ENCODE results near the gene ZNF772. TPM values are rescaled to one million over a fixed set of nuclear protein-coding genes. Genes with fewer than 3 reads are reported as not detected.

The ZNF772 gene
- total RNA-seq, 4 donors from 2014 or later = 11.6 to 18.3 (median 12.2) TPM

GRCh38 chr19:57436417-57436816 lies 40.9 kb downstream of the ZNF772 start:
- DNase-seq (ENCODE audit: low spot score in 2 of 2) = no peak

GRCh38 chr19:57435062-57435978 lies 42.0 kb downstream of the ZNF772 start, which contains the start of gene ZNF749:
TSS of gene ZNF749 (plus strand) at chr19:57435325. CDS start at chr19:57435579, 254 bp downstream.
- peak within 1 kb of the TSS; percentile 77 for H3K4me3 ChIP-seq (ENCODE audit: low read depth, poor library complexity, severe bottlenecking)
- WGBS, 2 donors = 1% methylated on average over 57 to 60 of the region's 61 CpGs
- TF ChIP-seq POLR2A (IDR thresholded peaks at IDR 0.05) (no peak), CTCF (IDR thresholded peaks at IDR 0.05) (no peak)
- intact Hi-C loops (cut with DNase I; ENCODE audit: low total_unique reads) = no loop called here
- peak; percentile 100 for DNase-seq (ENCODE audit: low spot score in 2 of 2)

More at GRCh38 chr19:57436417-57436816, 40.9 kb downstream of the ZNF772 start:
- TF ChIP-seq POLR2A (IDR thresholded peaks at IDR 0.05) (no peak), CTCF (IDR thresholded peaks at IDR 0.05) (no peak)
- H3K4me3 ChIP-seq (ENCODE audit: low read depth, poor library complexity, severe bottlenecking) = no peak overlapping the region
- intact Hi-C loops (cut with DNase I; ENCODE audit: low total_unique reads) = no loop called here
- 68 to 73% methylated on average over 1 of the region's 1 CpG for WGBS, 2 donors

GRCh38 chr19:57434386-57435061 lies 42.8 kb downstream of the ZNF772 start:
- TF ChIP-seq POLR2A (IDR thresholded peaks at IDR 0.05) (no peak), CTCF (IDR thresholded peaks at IDR 0.05) (no peak)
- H3K4me3 ChIP-seq (ENCODE audit: low read depth, poor library complexity, severe bottlenecking) = peak overlapping the region; percentile 77
- no peak for DNase-seq (ENCODE audit: low spot score in 2 of 2)
- 26 to 27% methylated on average over 15 of the region's 15 CpGs for WGBS, 2 donors
- intact Hi-C loops (cut with DNase I; ENCODE audit: low total_unique reads) = no loop called here

GRCh38 chr19:57421037-57421436 lies 56.3 kb downstream of the ZNF772 start:
- 94 to 95% methylated on average over 3 of the region's 3 CpGs for WGBS, 2 donors
- H3K4me3 ChIP-seq (ENCODE audit: low read depth, poor library complexity, severe bottlenecking) = no peak overlapping the region
- no peak for TF ChIP-seq POLR2A (IDR thresholded peaks at IDR 0.05)
- no peak for TF ChIP-seq CTCF (IDR thresholded peaks at IDR 0.05)
- no peak for DNase-seq (ENCODE audit: low spot score in 2 of 2)
- intact Hi-C loops (cut with DNase I; ENCODE audit: low total_unique reads) = no loop called here

- WGBS, 2 donors = 98 to 100% methylated on average over 4 of the region's 4 CpGs
- TF ChIP-seq POLR2A (IDR thresholded peaks at IDR 0.05) (no peak), CTCF (IDR thresholded peaks at IDR 0.05) (no peak)
- intact Hi-C loops (cut with DNase I; ENCODE audit: low total_unique reads) = no loop called here
- no peak for DNase-seq (ENCODE audit: low spot score in 2 of 2)
- no peak overlapping the region for H3K4me3 ChIP-seq (ENCODE audit: low read depth, poor library complexity, severe bottlenecking)
Measured at GRCh38 chr19:57419439-57419838, 57.9 kb downstream of the ZNF772 start.

Other genes starting within 250 kb of the ZNF772 start
- 1 to 10 TPM in 1 of 4 donors, under 1 TPM in 1, not detected in 2; 0.39 to 2.9 TPM for gene AURKC, start 246.5 kb downstream of the ZNF772 start, total RNA-seq
- 10 to 100 TPM; 18.1 to 23.0 (median 20.3) TPM for gene ZNF805, start 236.9 kb downstream of the ZNF772 start, total RNA-seq
- gene ZNF460, start 197.1 kb downstream of the ZNF772 start, total RNA-seq = 10 to 100 TPM; 57.6 to 71.0 (median 65.5) TPM
- 10 to 100 TPM; 11.4 to 15.7 (median 12.4) TPM for gene ZNF543, start 157.1 kb downstream of the ZNF772 start, total RNA-seq
- 10 to 100 TPM in 1 of 4 donors, 1 to 10 TPM in 3; 8.3 to 11.8 (median 8.9) TPM for gene ZNF304, start 126.3 kb downstream of the ZNF772 start, total RNA-seq
- gene TRAPPC2B, start 114.0 kb downstream of the ZNF772 start, total RNA-seq = 10 to 100 TPM; 11.3 to 20.1 (median 19.5) TPM
- gene ZNF547, start 114.0 kb downstream of the ZNF772 start, total RNA-seq = 1 to 10 TPM in 3 of 4 donors, under 1 TPM in 1; 0.42 to 2.4 (median 1.4) TPM
- 10 to 100 TPM; 20.3 to 29.3 (median 23.5) TPM for gene ZNF548, start 87.7 kb downstream of the ZNF772 start, total RNA-seq
- gene ZNF17, start 66.4 kb downstream of the ZNF772 start, total RNA-seq = 10 to 100 TPM in 2 of 4 donors, 1 to 10 TPM in 2; 8.9 to 30.3 (median 14.0) TPM
- gene ZNF749, start 42.2 kb downstream of the ZNF772 start, total RNA-seq = 10 to 100 TPM in 3 of 4 donors, 1 to 10 TPM in 1; 7.8 to 16.1 (median 12.9) TPM
- 1 to 10 TPM in 1 of 4 donors, under 1 TPM in 3; 0.25 to 1.4 (median 0.86) TPM for gene VN1R1, start 20.4 kb downstream of the ZNF772 start, total RNA-seq
- 10 to 100 TPM in 3 of 4 donors, 1 to 10 TPM in 1; 7.8 to 26.6 (median 13.4) TPM for gene ZNF419, start 10.2 kb upstream of the ZNF772 start, total RNA-seq
- 10 to 100 TPM in 3 of 4 donors, 1 to 10 TPM in 1; 5.7 to 30.8 (median 17.5) TPM for gene ZNF773, start 22.4 kb upstream of the ZNF772 start, total RNA-seq
- gene ZNF549, start 49.8 kb upstream of the ZNF772 start, total RNA-seq = 1 to 10 TPM; 4.4 to 5.5 (median 4.9) TPM
- 10 to 100 TPM in 3 of 4 donors, 1 to 10 TPM in 1; 9.8 to 19.2 (median 13.5) TPM for gene ZNF550, start 82.3 kb upstream of the ZNF772 start, total RNA-seq
- 10 to 100 TPM in 1 of 4 donors, 1 to 10 TPM in 3; 6.7 to 10.2 (median 8.4) TPM for gene ZNF416, start 101.3 kb upstream of the ZNF772 start, total RNA-seq
- 10 to 100 TPM in 1 of 4 donors, 1 to 10 TPM in 3; 2.0 to 12.7 (median 4.3) TPM for gene ZIK1, start 106.6 kb upstream of the ZNF772 start, total RNA-seq
- gene ZNF530, start 122.3 kb upstream of the ZNF772 start, total RNA-seq = 10 to 100 TPM in 1 of 4 donors, 1 to 10 TPM in 3; 4.8 to 16.9 (median 6.1) TPM
- 10 to 100 TPM; 19.1 to 42.5 (median 34.6) TPM for gene ZNF134, start 136.7 kb upstream of the ZNF772 start, total RNA-seq
- 10 to 100 TPM; 12.9 to 33.5 (median 17.7) TPM for gene ZNF211, start 155.6 kb upstream of the ZNF772 start, total RNA-seq
- gene ZSCAN4, start 191.4 kb upstream of the ZNF772 start, total RNA-seq = under 1 TPM in 2 of 4 donors, not detected in 2; 0.39 to 0.71 TPM
- gene ZNF551, start 204.4 kb upstream of the ZNF772 start, total RNA-seq = 10 to 100 TPM in 3 of 4 donors, 1 to 10 TPM in 1; 9.3 to 20.8 (median 19.5) TPM
- 1 to 10 TPM in 1 of 4 donors, under 1 TPM in 3; 0.15 to 1.0 (median 0.77) TPM for gene ZNF154, start 231.6 kb upstream of the ZNF772 start, total RNA-seq